D341Med (cell line): Measurements from ENCODE around the gene GFOD2.

Experiments used
- DNase-seq: peaks from one replicate; pipeline ENCODE4 v3.0.0; 2012; ENCODE audit warnings: low spot score

Gene GFOD2

DNA sequence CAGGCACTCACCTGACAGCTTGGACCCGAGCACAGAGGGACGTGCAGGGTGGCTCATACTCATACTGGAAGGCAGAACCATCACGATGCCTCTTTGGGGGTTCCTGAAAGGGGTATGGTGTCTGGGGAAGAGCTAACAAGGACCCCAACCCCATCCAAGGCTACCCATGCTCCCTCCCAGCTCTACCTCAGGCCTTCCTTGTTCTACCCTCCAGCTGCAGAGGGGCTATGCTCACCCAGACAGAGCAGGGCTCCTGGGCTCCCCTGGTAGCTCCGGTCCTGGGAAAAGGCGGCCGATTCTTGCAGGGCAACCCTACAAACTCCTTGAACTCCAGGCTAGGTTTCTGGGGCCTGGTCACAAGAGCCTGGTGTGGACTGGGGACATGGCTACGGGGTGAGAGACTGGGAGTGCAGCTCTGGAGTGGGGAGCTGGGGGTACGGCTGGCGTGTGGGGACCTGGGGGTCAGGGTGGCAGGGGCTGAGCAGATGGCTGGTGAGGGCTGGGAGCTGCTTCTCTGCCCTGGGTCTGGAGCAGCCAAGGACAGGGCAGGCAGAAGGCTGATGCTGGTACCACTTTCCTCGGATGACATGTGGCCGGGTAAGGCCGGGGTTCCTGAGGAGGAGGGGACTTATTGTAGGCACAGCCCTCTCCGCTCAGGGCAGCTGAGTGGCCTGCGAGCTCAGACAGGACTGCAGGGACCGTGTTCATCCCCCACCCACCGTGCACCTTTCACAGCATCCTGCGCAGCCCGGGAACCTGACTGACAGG lies 61.2 kb downstream of the GFOD2 start:
- DNase-seq = no peak

DNA sequence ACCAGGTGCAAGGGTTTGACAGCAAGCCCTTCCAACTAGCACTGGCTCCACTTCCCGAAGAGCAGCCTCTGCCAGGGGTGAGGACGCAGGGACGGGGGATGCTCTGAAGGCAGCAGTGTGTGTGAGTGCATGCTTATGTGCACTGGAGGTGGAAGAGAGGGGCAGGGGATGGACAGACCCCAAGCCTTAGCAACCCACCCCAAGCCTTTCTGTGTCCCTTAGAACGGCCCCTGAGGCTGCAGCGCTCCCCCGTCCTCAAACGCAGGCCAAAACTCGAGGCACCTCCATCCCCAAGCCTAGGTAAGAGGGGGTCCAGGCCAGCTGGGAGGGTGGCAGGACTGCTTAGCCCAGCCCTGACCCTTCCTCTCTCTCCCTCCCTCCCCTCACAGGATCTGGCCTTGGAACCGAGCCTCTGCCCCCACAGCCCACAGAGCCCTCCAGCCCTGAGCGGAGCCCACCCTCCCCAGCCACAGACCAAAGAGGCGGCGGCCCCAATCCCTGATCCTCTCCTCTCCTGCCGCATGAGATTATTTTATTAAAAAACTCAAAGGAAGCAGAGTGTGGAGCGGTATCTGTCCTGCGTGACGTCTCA lies 62.0 kb downstream of the GFOD2 start:
- DNase-seq = no peak

DNA sequence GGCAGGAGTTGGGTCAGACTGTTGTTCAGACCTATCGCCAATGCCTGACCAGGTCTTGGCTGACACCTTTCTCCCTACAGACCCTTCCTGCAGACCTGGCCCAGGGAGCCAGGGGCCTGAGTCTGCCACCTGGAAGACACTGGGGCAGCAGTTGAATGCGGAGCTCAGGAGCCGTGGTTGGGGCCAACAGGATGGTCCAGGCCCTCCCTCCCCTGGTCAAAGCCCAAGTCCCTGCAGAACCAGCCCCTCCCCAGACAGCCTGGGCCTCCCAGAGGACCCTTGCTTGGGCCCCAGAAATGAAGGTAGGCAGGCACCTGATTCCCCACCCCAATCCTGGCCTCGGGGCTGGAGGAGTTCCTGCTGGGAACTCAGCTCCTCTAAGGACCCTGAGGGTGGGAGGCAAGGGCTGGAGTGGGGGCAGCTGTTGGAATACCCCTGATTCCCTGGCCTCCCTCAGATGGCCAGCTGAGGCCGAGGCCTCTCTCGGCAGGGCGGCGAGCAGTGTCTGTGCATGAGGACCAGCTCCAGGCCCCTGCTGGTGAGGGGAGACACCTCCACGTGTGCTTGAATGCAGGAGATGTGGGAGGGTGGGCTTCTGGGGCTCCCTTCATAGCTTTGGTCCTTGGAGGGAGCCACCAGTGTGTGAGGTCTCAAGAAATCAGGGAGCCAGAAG lies 62.6 kb downstream of the GFOD2 start:
- no peak for DNase-seq

GRCh38 chr16:67655363-67655762 lies 63.8 kb downstream of the GFOD2 start:
- DNase-seq = no peak

DNA sequence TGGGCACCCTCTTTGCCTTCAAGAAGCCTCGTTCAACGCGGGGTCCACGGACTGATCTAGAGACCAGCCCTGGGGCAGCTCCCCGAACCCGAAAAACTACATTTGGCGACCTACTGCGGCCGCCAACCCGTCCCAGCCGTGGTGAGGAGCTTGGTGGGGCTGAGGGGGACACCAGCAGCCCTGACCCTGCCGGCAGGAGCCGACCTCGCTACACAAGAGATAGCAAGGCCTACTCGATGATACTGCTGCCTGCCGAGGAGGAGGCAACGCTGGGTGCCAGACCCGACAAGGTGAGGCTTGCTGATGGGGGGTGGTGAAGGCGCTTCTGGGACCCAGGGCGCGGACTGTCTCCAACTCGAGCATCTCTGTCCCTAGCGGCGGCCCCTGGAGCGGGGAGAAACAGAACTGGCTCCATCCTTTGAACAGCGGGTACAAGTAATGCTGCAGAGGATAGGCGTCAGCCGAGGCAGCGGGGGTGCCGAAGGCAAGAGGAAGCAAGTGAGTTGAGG lies 64.7 kb downstream of the GFOD2 start:
- DNase-seq = no peak

- no peak for DNase-seq
Observed at GRCh38 chr16:67653789-67654402, 65.2 kb downstream of the GFOD2 start.

DNA sequence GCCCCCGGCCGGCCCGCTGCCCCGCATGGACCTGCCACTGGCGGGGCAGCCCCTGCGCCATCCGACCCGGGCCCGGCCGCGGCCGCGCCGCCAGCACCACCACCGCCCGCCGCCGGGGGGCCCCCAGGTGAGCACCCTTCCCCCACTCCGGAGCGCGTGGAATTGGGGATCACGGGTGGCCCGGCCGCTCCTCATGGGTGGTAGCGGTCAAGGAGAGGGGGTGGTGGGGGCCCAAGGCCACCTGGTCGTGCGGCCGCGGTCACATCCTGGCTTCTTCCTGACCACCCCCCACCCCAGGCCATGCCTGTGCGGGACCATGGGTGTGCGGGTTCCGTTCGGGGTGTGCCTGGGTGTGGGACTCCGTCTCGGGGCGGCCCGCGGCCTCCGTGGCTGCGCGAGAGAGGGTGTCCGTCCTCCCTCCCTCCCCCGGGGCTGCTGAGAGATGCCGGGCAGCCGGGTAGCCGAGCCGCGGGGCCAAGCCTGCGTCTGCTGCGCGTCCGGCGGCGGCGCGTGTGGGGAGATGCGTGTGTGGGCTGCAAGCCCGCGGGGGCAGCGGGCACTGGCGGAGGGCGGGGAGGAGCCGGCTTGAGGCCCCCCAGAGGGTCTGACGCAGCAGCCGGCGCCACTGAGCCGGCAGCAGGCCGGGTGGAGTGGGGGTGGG lies 65.9 kb downstream of the GFOD2 start:
- DNase-seq = peak; percentile 84

DNA sequence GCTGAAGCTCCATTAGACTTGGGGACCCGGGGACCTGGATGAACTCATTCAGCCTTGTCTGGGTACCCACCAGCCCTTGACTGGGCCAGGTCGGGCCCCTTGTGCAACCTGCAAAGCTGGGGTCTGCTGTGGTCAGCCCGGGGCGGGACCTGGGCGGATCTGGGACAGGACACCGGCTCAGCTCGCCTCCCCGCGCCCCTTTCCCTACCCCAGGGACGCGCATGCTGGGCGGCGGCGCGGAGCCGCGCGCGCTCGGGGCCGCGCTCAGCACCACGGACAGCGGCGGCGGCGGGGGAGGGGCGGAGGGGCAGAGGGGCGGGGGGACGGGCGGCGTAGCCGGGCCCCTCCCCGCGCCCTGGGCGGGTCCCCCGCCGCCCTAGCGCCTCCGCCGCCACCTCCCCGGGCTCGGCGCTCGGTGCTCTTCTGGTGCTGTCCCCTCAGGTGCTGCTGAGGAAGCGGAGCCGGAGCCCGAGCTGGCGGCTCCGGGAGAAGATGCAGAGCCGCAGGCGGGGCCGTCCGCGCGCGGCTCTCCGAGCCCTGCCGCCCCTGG lies 66.5 kb downstream of the GFOD2 start:
- peak; percentile 93 for DNase-seq

DNA sequence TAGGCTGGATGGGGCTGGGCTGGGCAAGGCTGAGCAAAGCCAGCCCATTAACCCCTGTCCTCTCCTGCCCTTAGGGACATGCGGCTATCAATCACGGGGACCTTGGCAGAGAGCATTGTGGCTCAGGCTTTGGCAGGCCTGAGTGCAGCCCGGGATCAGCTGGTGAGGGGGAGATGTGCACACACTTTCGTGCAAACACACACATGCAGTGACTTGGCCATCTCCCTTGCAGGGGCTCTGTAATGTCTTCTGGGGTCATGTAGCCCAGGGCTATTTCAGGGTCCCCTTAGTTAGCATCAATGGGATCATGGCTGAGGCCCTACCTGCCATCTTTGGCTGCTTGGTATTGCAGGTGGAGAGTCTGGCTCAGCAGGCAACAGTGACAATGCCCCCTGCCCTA lies 67.3 kb downstream of the GFOD2 start:
- no peak for DNase-seq

- no peak for DNase-seq
Observed at GRCh38 chr16:67651039-67651438, 68.1 kb downstream of the GFOD2 start.

GRCh38 chr16:67650023-67650422 lies 69.1 kb downstream of the GFOD2 start:
- no peak for DNase-seq

GRCh38 chr16:67649494-67649931 lies 69.6 kb downstream of the GFOD2 start:
- no peak for DNase-seq

- no peak for DNase-seq
Observed at GRCh38 chr16:67648764-67649407, 70.2 kb downstream of the GFOD2 start.

DNA sequence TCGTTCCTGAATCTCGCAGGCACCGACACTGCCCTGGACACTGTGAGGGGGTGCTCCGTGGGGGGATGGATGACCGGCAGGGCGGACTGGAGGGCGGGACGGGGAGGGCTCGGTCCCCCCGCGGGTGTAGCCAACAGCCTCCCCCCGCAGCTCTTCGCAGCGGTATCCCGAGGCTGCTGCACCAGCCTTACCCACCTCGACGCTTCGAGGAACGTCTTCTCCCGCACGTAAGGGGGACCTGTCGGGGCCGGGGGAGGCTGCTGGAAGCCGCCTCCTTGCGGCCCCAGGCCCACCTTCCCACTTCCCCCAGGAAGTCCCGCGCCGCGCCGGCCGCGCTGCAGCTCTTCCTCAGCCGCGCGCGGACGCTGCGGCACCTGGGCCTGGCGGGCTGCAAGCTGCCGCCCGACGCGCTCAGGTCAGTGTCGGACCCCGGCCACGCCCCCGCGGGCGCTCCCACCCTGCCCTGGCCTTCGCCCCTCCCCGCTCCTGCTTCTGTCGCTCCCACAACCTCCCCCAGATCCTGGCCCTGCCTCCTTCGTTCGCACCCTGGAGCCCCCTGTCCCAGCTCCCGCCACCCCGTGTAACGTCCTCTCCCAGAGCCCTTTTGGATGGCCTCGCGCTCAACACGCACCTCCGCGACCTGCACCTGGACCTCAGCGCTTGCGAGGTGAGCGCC lies 70.9 kb downstream of the GFOD2 start:
- DNase-seq = no peak

- no peak for DNase-seq
Observed at GRCh38 chr16:67647681-67648080, 71.4 kb downstream of the GFOD2 start.

DNA sequence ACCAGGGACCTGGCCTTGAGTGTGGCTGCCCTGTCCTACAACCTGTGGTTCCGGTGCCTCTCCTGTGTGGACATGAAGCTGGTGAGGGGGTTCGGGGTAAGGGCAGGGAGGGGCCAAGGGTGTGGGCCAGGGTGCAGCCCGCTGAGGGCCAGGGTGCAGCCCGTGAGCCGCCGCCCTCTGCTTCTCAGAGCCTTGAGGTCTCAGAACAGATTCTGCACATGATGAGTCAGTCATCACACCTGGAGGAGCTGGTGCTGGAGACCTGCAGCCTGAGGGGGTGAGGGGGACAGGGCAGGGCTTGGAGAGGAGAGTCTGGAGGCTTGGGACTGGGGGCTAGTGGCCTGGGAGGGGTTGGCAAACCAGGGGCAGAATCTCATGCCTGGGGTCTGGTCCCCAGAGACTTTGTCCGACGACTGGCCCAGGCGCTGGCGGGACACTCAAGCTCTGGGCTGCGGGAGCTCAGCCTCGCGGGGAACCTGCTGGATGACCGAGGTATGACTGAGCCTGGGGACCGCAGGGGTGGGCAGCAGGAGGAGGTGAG lies 71.9 kb downstream of the GFOD2 start:
- no peak for DNase-seq

DNA sequence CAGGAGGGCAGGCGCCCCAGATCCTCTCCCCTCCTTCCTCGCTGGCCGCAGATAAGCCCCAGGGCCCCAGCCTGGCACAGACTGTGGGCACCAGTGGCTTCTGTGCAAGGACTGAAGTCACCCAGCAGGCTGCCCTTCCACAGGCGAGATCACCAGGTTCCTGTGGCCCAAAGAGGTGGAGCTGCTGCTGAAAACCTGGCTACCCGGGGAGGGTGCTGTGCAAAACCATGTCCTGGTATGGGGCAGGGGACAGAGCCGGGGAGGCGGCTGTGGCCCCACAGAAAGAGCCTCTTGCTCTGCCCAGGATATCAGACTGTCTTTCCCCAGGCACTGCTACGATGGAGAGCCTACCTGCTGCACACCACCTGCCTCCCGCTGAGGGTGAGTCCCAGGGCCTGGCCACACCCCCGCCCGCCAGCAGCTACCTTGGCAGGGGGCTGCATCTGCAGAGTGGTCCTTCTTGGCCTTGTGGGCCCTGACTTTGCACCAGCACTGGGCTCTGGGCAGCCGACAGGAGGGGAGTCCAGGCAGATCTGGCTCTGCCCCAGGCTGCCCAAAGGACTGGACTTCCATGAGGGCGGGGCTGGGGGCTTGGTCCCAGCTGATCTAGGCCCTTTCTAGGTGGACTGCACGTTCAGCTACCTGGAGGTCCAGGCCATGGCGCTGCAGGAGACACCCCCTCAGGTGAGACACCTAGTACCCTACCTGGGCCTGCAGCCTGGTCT lies 73.6 kb downstream of the GFOD2 start:
- DNase-seq = no peak

DNA sequence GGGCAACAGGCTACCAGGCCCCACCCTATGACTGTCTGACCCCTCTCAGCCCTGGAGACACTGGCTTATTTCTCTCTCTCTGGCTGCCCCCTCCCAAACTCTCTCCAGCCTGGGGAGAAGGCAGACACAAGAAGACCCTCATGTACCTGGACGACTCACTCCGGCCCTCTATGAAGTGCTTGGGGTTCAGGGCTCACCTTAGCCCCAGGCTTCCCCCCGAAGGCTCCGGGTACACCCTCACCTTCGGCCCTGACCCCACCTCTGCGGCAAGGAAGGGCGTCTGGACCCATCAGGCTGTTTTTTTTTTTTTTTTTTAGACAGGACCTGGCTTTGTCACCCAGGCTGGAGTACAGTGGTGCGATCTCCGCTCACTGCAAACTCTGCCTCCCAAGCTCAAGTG lies 75.1 kb downstream of the GFOD2 start:
- DNase-seq = no peak

DNA sequence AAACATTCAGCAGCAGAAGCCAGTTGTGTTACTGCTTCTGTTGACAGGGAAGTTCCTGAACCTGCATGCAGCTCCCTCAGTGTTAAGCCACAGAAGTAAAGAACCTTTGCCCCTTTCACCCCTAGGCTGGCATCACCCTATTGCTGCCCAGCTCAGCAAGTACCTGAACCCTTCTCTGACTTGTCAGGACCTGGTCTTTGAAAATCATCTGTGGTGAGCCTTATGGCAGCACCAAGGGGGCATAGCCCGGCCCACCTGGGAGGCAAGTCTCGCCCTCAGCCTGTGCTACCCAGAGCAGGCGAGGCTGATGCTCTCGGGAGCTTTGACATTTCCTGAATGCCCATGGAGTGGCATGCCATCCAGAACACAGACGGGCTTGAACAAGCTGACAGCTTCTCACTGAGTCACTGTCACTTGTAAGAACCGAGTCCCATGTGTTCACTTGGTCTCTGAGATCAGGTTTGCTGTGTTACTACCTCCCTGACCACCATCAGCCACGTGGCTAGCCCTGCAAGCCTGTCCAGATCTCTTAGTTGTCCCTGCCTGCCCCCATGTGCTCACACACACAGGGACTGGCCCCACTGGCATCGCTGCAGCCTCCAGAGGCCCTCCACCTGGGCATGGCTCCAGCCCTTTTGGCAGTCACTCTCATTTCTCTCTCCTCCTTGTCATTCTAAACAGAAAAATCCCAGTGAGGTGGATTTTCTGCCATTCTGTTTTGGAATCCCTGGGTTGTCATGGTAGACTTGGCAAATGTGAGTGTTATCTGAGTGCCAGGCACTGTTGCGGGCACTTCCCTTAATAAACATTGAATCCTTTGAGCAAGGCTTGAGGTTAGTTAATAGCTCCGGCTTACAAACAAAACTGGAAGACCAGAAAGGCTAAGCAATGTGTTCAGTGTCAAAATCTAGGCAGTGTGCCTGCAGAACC lies 77.1 kb downstream of the GFOD2 start:
- no peak for DNase-seq
